ENCODE results near the gene GCA. TPM values are rescaled to one million over a fixed set of nuclear protein-coding genes. Genes with fewer than 3 reads are reported as not detected.

Gene GCA
- total and polyA plus RNA-seq, 2 of the 13 experiments (the other 11 are each of a cell fraction or from before 2014, with no cell fraction given), result 42.0 to 48.3 TPM

DNA sequence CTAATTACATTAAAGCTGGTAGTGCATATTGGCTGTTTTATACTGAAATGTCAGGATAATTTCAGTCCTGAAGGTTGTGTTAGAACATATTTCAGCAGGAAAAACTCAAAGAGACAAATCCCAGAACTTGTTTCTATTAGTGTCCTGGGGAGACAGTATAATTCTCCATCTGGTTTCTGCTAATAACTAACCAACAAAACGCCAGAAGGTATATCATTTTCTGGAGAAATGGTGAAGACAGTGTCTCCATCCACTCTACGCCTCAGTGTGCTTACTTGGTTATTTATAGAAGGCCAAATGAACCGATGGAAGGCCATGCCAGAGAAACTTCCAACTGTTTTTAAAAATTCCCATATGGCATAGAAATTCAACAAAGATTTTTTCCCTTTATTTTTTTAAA is 41.6 kb downstream of the GCA start:
- BruUV-seq (replicated peaks), result no TSS peak
- Histone ChIP-seq H3K4me2 (ENCODE audit: low read depth, low read length) (no peak overlapping the region), H3K27ac (ENCODE audit: extremely low read length, insufficient read depth, low read length) (no peak overlapping the region), H3K4me1 (ENCODE audit: insufficient read depth, low read length) (no peaks in the 10 kb centered on the region), H3K36me3 (replicated peaks in 1 of 2; ENCODE audit: control insufficient read depth in 1 of 2, insufficient read depth in 2 of 2, low read length in 2 of 2) (no peaks in the 10 kb centered on the region), H3K79me2 (ENCODE audit: insufficient read depth, low read length) (no peaks in the 10 kb centered on the region), H4K20me1 (ENCODE audit: insufficient read depth, low read length) (no peaks in the 10 kb centered on the region), H3K9me3 (ENCODE audit: low read length) (no peaks in the 10 kb centered on the region), H3K4me3 (replicated peaks in 1 of 3; ENCODE audit: insufficient read depth in 1 of 3, low read depth in 2 of 3, low read length in 3 of 3) (no peak overlapping the region), H3K27me3 (ENCODE audit: control insufficient read depth in 1 of 2, insufficient read depth in 2 of 2, low read length in 2 of 2) (no peaks in the 10 kb centered on the region), H2AFZ (ENCODE audit: low read length) (no peak overlapping the region), H3K9ac (ENCODE audit: insufficient read depth, low read depth, low read length) (no peak overlapping the region)
- intact Hi-C loops (cut with micrococcal nuclease; ENCODE audit: unreplicated experiment) (no loop called here), in situ Hi-C loops (cut with HindIII; ENCODE audit: extremely low pct_ligation_motif_present, low pct_unique_long_range_greater_than_20kb) (no loop called here)
- TF ChIP-seq MYC (CRISPR knock-in tag; IDR thresholded peaks at IDR 0.05; ENCODE audit: borderline replicate concordance), result no peak
- no peak for TF ChIP-seq HOMEZ (CRISPR knock-in tag; IDR thresholded peaks at IDR 0.05; ENCODE audit: low read depth)
- TF ChIP-seq ARNT (IDR thresholded peaks at IDR 0.05), result no peak
- TF ChIP-seq POGK (CRISPR knock-in tag; conservative IDR thresholded peaks at IDR 0.05), result no peak
- POLR2A ChIA-PET, result no interaction called here
- no peak for ATAC-seq
- CTCF ChIA-PET (ENCODE audit: low intra/inter-chr PET ratio, low total read pairs), result no interaction called here
- FAIRE-seq, result no peak
- WGBS (ENCODE audit: low lambda C conversion rate), result 6% methylated on average over 3 of the region's 3 CpGs
- DNase-seq (ENCODE audit: low spot score), result no peak

DNA sequence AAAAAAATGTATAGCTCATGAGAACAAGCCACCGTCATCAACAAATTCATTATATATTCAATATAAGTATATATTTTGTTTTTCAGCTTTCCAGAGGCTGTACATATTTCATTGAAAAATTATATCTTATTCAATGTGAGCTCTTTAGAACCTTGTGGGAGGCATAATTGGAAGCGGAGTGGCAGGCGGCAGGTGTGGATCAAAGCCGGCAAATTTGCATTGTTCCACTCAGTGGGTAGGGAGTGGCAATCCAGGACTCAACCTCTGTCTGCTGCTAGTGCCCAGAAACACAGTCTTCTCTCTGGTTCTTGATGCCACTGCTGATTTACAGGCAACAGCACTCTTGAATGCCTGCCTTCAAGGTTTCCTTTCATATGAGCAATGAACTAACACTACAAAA is 46.9 kb downstream of the GCA start:
- ChIA-PET POLR2A (no interaction called here), CTCF (ENCODE audit: low intra/inter-chr PET ratio, low total read pairs) (no interaction called here)
- Histone ChIP-seq H3K4me1 (ENCODE audit: insufficient read depth, low read length) (no peaks in the 10 kb centered on the region), H3K9me3 (ENCODE audit: low read length) (no peaks in the 10 kb centered on the region), H3K9ac (ENCODE audit: insufficient read depth, low read depth, low read length) (no peak overlapping the region), H3K4me2 (ENCODE audit: low read depth, low read length) (no peak overlapping the region), H3K27me3 (ENCODE audit: control insufficient read depth in 1 of 2, insufficient read depth in 2 of 2, low read length in 2 of 2) (no peaks in the 10 kb centered on the region), H2AFZ (ENCODE audit: low read length) (no peak overlapping the region), H3K27ac (ENCODE audit: extremely low read length, insufficient read depth, low read length) (no peak overlapping the region), H3K36me3 (replicated peaks in 1 of 2; ENCODE audit: control insufficient read depth in 1 of 2, insufficient read depth in 2 of 2, low read length in 2 of 2) (no peaks in the 10 kb centered on the region), H3K4me3 (replicated peaks in 1 of 3; ENCODE audit: insufficient read depth in 1 of 3, low read depth in 2 of 3, low read length in 3 of 3) (no peak overlapping the region), H3K79me2 (ENCODE audit: insufficient read depth, low read length) (no peaks in the 10 kb centered on the region), H4K20me1 (ENCODE audit: insufficient read depth, low read length) (no peaks in the 10 kb centered on the region)
- DNase-seq (ENCODE audit: low spot score), result no peak
- WGBS (ENCODE audit: low lambda C conversion rate), result 89% methylated on average over 4 of the region's 4 CpGs
- intact Hi-C loops (cut with micrococcal nuclease; ENCODE audit: unreplicated experiment) (no loop called here), in situ Hi-C loops (cut with HindIII; ENCODE audit: extremely low pct_ligation_motif_present, low pct_unique_long_range_greater_than_20kb) (no loop called here)
- BruUV-seq (replicated peaks), result no TSS peak
- no peak for ATAC-seq
- no peak for FAIRE-seq
- TF ChIP-seq CSRNP2 (CRISPR knock-in tag; conservative IDR thresholded peaks at IDR 0.05; ENCODE audit: low read depth) (no peak), FLYWCH1 (CRISPR knock-in tag; IDR thresholded peaks at IDR 0.05) (no peak), KDM6A (CRISPR knock-in tag; IDR thresholded peaks at IDR 0.05; ENCODE audit: low read depth) (no peak), KLF9 (CRISPR knock-in tag; IDR thresholded peaks at IDR 0.05; ENCODE audit: low read depth) (no peak), SIN3B (IDR thresholded peaks at IDR 0.05; ENCODE audit: low read length) (no peak), ZNF761 (CRISPR knock-in tag; conservative IDR thresholded peaks at IDR 0.05) (no peak), HOXA9 (CRISPR knock-in tag; IDR thresholded peaks at IDR 0.05; ENCODE audit: borderline replicate concordance) (no peak), MNT (IDR thresholded peaks at IDR 0.05) (no peak), RFX3 (CRISPR knock-in tag; IDR thresholded peaks at IDR 0.05) (no peak), TCF7 (IDR thresholded peaks at IDR 0.05; ENCODE audit: low read depth) (no peak), SETDB1 (CRISPR knock-in tag; IDR thresholded peaks at IDR 0.05; ENCODE audit: borderline replicate concordance) (no peak)
